T-helper 17 cell (primary cell): Measurements from ENCODE around the gene TAS2R4. TPM values are rescaled to one million over a fixed set of nuclear protein-coding genes. Genes with fewer than 3 reads are reported as not detected.
A peak's percentile ranks its signal among the peaks of the same experiment; 100 is the strongest.
"Not testable (repeated sequence)": the region's sequence is repeated elsewhere in the genome, so short reads cannot be mapped to it uniquely, and the experiment has no call there.

ENCODE experiments used
- ATAC-seq: fragments of 150-1000 bp; cut with Tn5 transposase; 2 replicates; pipeline ENCODE4 v1.10.0; 2021; ENCODE audit warnings: mild to moderate bottlenecking, moderate library complexity
- DNase-seq, 3 donors: peaks; one replicate each; pipeline versions ENCODE4 v3.0.0 to v3.0.0-alpha.2; 2020 to 2021
- H3K9me3 ChIP-seq: one replicate; pipeline ENCODE4 v1.7.0; 2013; ENCODE audit warnings: low read length, mild to moderate bottlenecking; ENCODE audit not compliant: control insufficient read depth, poor library complexity, severe bottlenecking
- H3K27ac Mint-ChIP-seq: one replicate; pipeline ENCODE4 v1.8.0; 2022; ENCODE audit warnings: mild to moderate bottlenecking, moderate library complexity, mixed read lengths
- H3K27me3 Mint-ChIP-seq: one replicate; pipeline ENCODE4 v1.8.0; 2022; ENCODE audit warnings: mixed read lengths
- H3K36me3 Mint-ChIP-seq: one replicate; pipeline ENCODE4 v1.8.0; 2022; ENCODE audit warnings: low read depth, mixed read lengths
- H3K4me1 Mint-ChIP-seq: one replicate; pipeline ENCODE4 v1.8.0; 2022; ENCODE audit warnings: mild to moderate bottlenecking, mixed read lengths
- H3K4me3 Mint-ChIP-seq: one replicate; pipeline ENCODE4 v1.8.0; 2022; ENCODE audit warnings: mild to moderate bottlenecking, moderate library complexity, mixed read lengths
- total RNA-seq, 4 donors: library from RNA in 2 of 4; stranded (reverse) in 2 of 4; gene quantifications; one replicate each; pipeline ENCODE4 v1.2.3 and lab custom pipeline; 2022 to 2026

The TAS2R4 gene, protein sequence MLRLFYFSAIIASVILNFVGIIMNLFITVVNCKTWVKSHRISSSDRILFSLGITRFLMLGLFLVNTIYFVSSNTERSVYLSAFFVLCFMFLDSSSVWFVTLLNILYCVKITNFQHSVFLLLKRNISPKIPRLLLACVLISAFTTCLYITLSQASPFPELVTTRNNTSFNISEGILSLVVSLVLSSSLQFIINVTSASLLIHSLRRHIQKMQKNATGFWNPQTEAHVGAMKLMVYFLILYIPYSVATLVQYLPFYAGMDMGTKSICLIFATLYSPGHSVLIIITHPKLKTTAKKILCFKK
- total RNA-seq = under 1 TPM; 0.37 to 0.50 TPM
- total RNA-seq (lab: John Stamatoyannopoulos, UW) = 0.38 to 3.4 reads per million in 2 donors

DNA sequence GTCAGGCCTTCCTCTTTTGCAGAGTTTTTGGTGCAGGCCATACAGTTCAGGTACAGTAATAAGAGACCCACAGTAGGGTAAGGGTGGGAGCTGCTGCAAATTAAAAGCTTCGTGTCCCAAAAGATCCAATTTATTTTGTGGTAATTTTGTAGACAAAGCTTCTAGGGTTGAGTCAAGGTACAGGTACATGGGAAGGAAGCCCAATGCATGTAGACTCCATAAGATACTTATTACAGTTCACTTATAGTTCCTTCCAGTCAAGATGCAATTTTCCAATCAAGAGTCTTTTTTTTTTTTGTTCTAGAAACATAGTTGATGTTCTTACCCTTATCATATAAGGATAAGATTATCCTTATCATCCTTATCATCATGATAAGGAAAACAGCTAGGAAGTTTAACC lies at the start of gene TAS2R4:
Gene TAS2R4 (plus strand): TSS at position 301 of the 400 bp plus-strand sequence. CDS start 1,815 bp downstream, outside the sequence.
- Mint-ChIP-seq H3K27ac (no peak within 1 kb of the TSS), H3K4me3 (no peak within 1 kb of the TSS), H3K36me3 (peaks cover 15% of the 10 kb centered on the region), H3K4me1 (peaks cover 6% of the 10 kb centered on the region), H3K27me3 (no peaks in the 10 kb centered on the region)
- no peaks in the 10 kb centered on the region for H3K9me3 ChIP-seq
- DNase-seq (no peak), ATAC-seq (no peak)

DNA sequence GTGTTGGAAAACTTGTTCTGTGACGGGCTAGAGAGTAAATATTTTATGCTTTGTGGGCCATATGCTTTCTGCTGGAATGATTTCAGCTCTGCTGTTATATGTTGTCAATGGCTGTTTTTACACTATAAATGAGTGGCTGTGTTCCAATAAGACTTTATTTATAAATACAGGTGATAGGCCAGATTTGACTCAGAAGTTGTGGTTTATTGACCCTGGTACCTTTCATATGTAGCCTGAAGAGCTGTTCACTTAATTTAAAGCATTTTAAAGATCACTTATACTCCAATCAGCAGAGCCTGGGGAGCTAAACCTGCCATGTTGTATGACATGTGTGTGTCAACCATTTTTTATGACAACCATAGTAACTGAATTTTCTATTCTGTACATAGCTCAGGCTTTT lies 47.5 kb upstream of the TAS2R4 start:
- H3K4me1 Mint-ChIP-seq = peaks cover 3% of the 10 kb centered on the region
- no peak for DNase-seq
- ATAC-seq = no peak
- no peaks in the 10 kb centered on the region for H3K27me3 Mint-ChIP-seq
- no peak overlapping the region for H3K27ac Mint-ChIP-seq
- no peaks in the 10 kb centered on the region for H3K36me3 Mint-ChIP-seq
- no peaks in the 10 kb centered on the region for H3K9me3 ChIP-seq
- H3K4me3 Mint-ChIP-seq = no peak overlapping the region

- no peak for ATAC-seq
- no peak for DNase-seq
- Mint-ChIP-seq H3K4me1 (peaks cover 5% of the 10 kb centered on the region), H3K27ac (no peak overlapping the region), H3K27me3 (no peaks in the 10 kb centered on the region), H3K36me3 (no peaks in the 10 kb centered on the region), H3K4me3 (no peak overlapping the region)
- no peaks in the 10 kb centered on the region for H3K9me3 ChIP-seq
Measured at GRCh38 chr7:141731476-141732149, 44.9 kb upstream of the TAS2R4 start.

- Mint-ChIP-seq H3K27ac (peak overlapping the region; percentile 100), H3K4me3 (peak overlapping the region; percentile 99), H3K36me3 (peaks cover 7% of the 10 kb centered on the region), H3K27me3 (no peaks in the 10 kb centered on the region), H3K4me1 (peaks cover 27% of the 10 kb centered on the region)
- no peaks in the 10 kb centered on the region for H3K9me3 ChIP-seq
- ATAC-seq = peak; percentile 8
- no peak for DNase-seq
Measured at GRCh38 chr7:141737118-141737835, 39.2 kb upstream of the TAS2R4 start.

GRCh38 chr7:141737836-141738591 lies 38.5 kb upstream of the TAS2R4 start, which contains the start of gene SSBP1:
TSS of gene SSBP1 (plus strand) at chr7:141738358. CDS start at chr7:141739167, 809 bp downstream.
- Mint-ChIP-seq H3K36me3 (peaks cover 8% of the 10 kb centered on the region), H3K4me1 (peaks cover 30% of the 10 kb centered on the region), H3K27me3 (no peaks in the 10 kb centered on the region), H3K4me3 (peak within 1 kb of the TSS; percentile 99), H3K27ac (peak within 1 kb of the TSS; percentile 100)
- no peaks in the 10 kb centered on the region for H3K9me3 ChIP-seq
- ATAC-seq = peak; percentile 89
- peak; percentile 76 to 83 (median 82) for DNase-seq

DNA sequence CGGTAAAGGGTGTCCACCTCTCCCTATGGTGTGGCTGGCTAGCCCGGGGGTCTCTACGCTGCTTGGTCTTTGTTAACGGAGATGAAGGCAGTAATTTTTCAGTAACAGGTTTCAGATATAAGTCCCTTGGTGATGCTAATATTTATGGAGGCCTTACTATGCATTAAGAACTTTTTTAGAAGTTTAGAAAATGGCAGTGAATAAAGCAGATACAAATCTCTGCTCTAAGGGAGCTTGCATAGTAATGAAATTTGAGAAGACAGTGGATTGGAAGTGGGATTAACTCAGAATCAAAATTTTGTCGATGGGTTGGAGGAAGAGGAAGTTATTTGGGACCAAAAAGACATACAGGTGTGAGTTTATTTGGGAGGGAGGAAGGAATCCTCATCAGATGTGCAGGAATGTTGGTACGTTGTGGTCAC lies 37.9 kb upstream of the TAS2R4 start:
- Mint-ChIP-seq H3K4me3 (peak overlapping the region; percentile 99), H3K27me3 (no peaks in the 10 kb centered on the region), H3K27ac (peak overlapping the region; percentile 100), H3K36me3 (peaks cover 11% of the 10 kb centered on the region), H3K4me1 (peaks cover 30% of the 10 kb centered on the region)
- DNase-seq (no peak), ATAC-seq (no peak)
- no peaks in the 10 kb centered on the region for H3K9me3 ChIP-seq

DNA sequence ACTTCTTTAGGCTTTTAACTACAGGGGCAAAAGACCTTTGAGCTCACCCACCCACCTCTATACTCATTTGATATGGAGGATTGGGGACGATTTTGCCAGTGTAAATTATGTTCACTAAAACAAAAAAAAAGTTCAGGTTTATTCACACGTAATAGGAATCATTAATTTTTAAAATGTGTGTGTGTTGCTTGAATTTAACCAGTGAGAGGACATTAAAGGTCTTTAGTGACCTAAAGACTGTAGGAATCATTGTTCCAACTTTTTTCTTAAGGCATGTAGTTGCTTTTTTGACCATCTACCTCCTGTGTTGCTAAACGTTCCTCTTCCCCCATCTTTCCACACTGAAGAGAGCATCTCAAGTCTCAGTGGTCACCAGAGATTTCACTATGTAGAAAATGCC lies 37.2 kb upstream of the TAS2R4 start:
- Mint-ChIP-seq H3K27ac (peak overlapping the region; percentile 100), H3K36me3 (peaks cover 13% of the 10 kb centered on the region), H3K4me1 (peaks cover 32% of the 10 kb centered on the region), H3K27me3 (no peaks in the 10 kb centered on the region), H3K4me3 (peak overlapping the region; percentile 99)
- no peaks in the 10 kb centered on the region for H3K9me3 ChIP-seq
- DNase-seq (no peak), ATAC-seq (no peak)

DNA sequence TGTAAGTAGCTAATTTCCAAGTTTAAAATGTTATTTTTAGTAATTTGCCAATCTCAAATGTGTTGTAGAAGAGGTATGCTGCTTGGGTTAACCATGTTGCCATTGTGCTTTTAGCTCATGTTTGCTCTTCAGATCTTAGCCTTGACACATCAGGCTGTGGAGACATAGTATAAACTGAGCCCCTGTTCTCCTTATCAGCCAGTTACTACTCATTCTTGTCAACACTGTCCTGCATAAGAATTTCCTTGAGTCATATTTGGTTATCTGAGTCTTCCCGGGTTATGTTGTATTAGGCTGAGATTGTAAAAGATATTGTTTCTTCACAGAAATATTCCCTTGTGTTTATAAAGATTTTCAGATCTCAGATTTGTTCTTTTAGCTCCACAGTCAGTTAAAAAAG lies 34.2 kb upstream of the TAS2R4 start:
- H3K4me3 Mint-ChIP-seq = no peak overlapping the region
- no peaks in the 10 kb centered on the region for H3K27me3 Mint-ChIP-seq
- ATAC-seq (no peak), DNase-seq (no peak)
- H3K9me3 ChIP-seq = no peaks in the 10 kb centered on the region
- no peak overlapping the region for H3K27ac Mint-ChIP-seq
- H3K4me1 Mint-ChIP-seq = peaks cover 29% of the 10 kb centered on the region
- H3K36me3 Mint-ChIP-seq = peaks cover 13% of the 10 kb centered on the region

DNA sequence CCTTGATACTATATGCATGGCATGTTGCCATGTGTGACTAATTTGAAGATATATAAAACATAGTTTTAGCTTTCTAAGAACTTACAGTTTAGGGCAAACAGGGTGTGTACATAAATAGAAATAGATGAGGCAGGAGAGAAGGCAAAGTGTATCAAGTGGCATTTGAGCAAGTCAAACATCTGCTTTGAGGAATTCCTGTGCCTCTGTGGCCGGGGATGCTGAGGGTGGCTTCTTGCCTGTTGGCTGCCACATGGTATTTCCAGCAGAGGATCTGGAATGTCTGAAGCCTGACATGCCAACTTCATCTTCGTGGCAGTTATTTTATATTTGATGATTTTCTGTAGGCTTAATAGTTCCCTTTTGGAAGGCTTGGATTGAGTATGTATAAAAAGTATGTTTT lies 32.3 kb upstream of the TAS2R4 start:
- no peak overlapping the region for H3K27ac Mint-ChIP-seq
- no peaks in the 10 kb centered on the region for H3K9me3 ChIP-seq
- ATAC-seq = no peak
- H3K27me3 Mint-ChIP-seq = no peaks in the 10 kb centered on the region
- DNase-seq = no peak
- H3K4me1 Mint-ChIP-seq = peaks cover 17% of the 10 kb centered on the region
- no peak overlapping the region for H3K4me3 Mint-ChIP-seq
- H3K36me3 Mint-ChIP-seq = peaks cover 12% of the 10 kb centered on the region

- peaks cover 19% of the 10 kb centered on the region for H3K9me3 ChIP-seq
- Mint-ChIP-seq H3K27me3 (no peaks in the 10 kb centered on the region), H3K27ac (no peak overlapping the region), H3K4me3 (no peak overlapping the region), H3K4me1 (peaks cover 5% of the 10 kb centered on the region), H3K36me3 (peaks cover 15% of the 10 kb centered on the region)
- ATAC-seq (no peak), DNase-seq (no peak)
Measured at GRCh38 chr7:141748396-141748795, 28.1 kb upstream of the TAS2R4 start.

- DNase-seq, ATAC-seq, H3K27me3 Mint-ChIP-seq, H3K4me1 Mint-ChIP-seq, H3K4me3 Mint-ChIP-seq, H3K27ac Mint-ChIP-seq: not testable (repeated sequence)
- H3K36me3 Mint-ChIP-seq = peaks cover 20% of the 10 kb centered on the region
- peaks cover 19% of the 10 kb centered on the region for H3K9me3 ChIP-seq
Measured at GRCh38 chr7:141751904-141752303, 24.6 kb upstream of the TAS2R4 start.

DNA sequence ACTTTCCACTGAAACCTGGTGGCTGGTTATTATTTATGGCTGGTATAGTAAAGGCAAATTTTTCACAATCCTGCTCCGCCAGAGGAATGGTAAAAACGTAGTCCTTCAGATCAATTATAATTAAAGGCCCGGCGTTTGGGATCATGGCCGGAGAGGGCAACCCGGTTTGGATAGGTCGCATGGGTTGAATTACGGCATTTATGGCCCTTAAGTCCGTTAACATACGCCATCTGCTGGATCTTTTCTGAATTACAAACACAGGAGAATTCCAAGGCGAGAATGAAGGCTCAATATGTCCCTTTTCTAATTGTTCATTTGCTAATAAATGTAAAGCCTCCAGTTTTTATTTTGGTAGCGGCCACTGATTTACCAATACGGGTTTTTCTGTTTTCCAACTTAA lies 23.8 kb upstream of the TAS2R4 start:
- H3K4me3 Mint-ChIP-seq = no peak overlapping the region
- DNase-seq (no peak), ATAC-seq (no peak)
- H3K27me3 Mint-ChIP-seq = no peaks in the 10 kb centered on the region
- no peaks in the 10 kb centered on the region for H3K4me1 Mint-ChIP-seq
- peaks cover 20% of the 10 kb centered on the region for H3K36me3 Mint-ChIP-seq
- peaks cover 19% of the 10 kb centered on the region for H3K9me3 ChIP-seq
- no peak overlapping the region for H3K27ac Mint-ChIP-seq
